Neural cell (in vitro differentiated cells): Measurements from ENCODE around the gene MYPN. TPM values are rescaled to one million over a fixed set of nuclear protein-coding genes. Genes with fewer than 3 reads are reported as not detected.

Experiments
- H2AFZ ChIP-seq: fragments of 200-600, 300-800 bp; sonication (generic), shearing (Covaris generic); 2 replicates; pipeline ENCODE4 v1.6.0; 2014; ENCODE audit warnings: low read depth, mild to moderate bottlenecking, antibody characterized with exemption, low read length, moderate library complexity
- H3F3A ChIP-seq: fragments of 200-600 bp; shearing (Covaris generic); 2 replicates; pipeline ENCODE4 v1.6.1; 2016; ENCODE audit warnings: mild to moderate bottlenecking, moderate library complexity, mixed read lengths, antibody characterized with exemption, low read length; ENCODE audit not compliant: insufficient read depth, poor library complexity, severe bottlenecking
- H3K27ac ChIP-seq: fragments of 200-600, 300-800 bp; sonication (generic), shearing (Covaris generic); 2 replicates; pipeline ENCODE4 v1.5.1; 2014; ENCODE audit warnings: mild to moderate bottlenecking, low read length, moderate library complexity
- H3K27me3 ChIP-seq: fragments of 300-800, 200-600 bp; sonication (generic), shearing (Covaris generic); 2 replicates; pipeline ENCODE4 v1.6.0; 2014; ENCODE audit warnings: mild to moderate bottlenecking, low read depth, low read length, moderate library complexity; ENCODE audit not compliant: insufficient read depth
- H3K36me3 ChIP-seq: fragments of 300-800, 200-600 bp; sonication (generic), shearing (Covaris generic); 2 replicates; pipeline ENCODE4 v1.5.1; 2014; ENCODE audit warnings: mild to moderate bottlenecking, antibody characterized with exemption, low read length, moderate library complexity; ENCODE audit not compliant: insufficient read depth
- H3K4me2 ChIP-seq: fragments of 300-800, 200-600 bp; sonication (generic), shearing (Covaris generic); 2 replicates; pipeline ENCODE4 v1.6.0; 2014; ENCODE audit warnings: mild to moderate bottlenecking, low read length
- H3K4me3 ChIP-seq: fragments of 300-800, 200-600 bp; sonication (generic), shearing (Covaris generic); 2 replicates; pipeline ENCODE4 v1.5.1; 2014; ENCODE audit warnings: mild to moderate bottlenecking, low read length, moderate library complexity
- H3K79me2 ChIP-seq: fragments of 200-600 bp; shearing (Covaris generic); replicated peaks from 2 replicates; pipeline ENCODE4 v1.6.0; 2014; ENCODE audit warnings: mild to moderate bottlenecking, low read length, moderate library complexity; ENCODE audit not compliant: insufficient read depth
- H3K9ac ChIP-seq: fragments of 300-800, 200-600 bp; sonication (generic), shearing (Covaris generic); 2 replicates; pipeline ENCODE4 v1.6.1; 2016; ENCODE audit warnings: mild to moderate bottlenecking, low read length, mixed read lengths
- H3K9me2 ChIP-seq: fragments of 200-600 bp; shearing (Covaris generic); 2 replicates; pipeline ENCODE4 v1.6.1; 2016; ENCODE audit warnings: mild to moderate bottlenecking, low read length, mixed read lengths; ENCODE audit not compliant: insufficient read depth
- H3K9me3 ChIP-seq: fragments of 200-600, 300-800 bp; sonication (generic), shearing (Covaris generic); 2 replicates; pipeline ENCODE4 v1.6.1; 2016; ENCODE audit warnings: mild to moderate bottlenecking, mixed run types, low read length, moderate library complexity, mixed read lengths
- H4K20me1 ChIP-seq: fragments of 200-600 bp; shearing (Covaris generic); 2 replicates; pipeline ENCODE4 v1.6.1; 2016; ENCODE audit warnings: mild to moderate bottlenecking, mixed run types; ENCODE audit not compliant: insufficient read depth
- EP300 ChIP-seq: fragments of 450-650 bp; conservative IDR thresholded peaks from 2 replicates; pipeline ENCODE4 v1.6.1; 2014; ENCODE audit warnings: antibody characterized with exemption, mild to moderate bottlenecking, moderate library complexity; ENCODE audit not compliant: poor library complexity, severe bottlenecking
- EZH2 ChIP-seq: fragments of 200-600, 300-800 bp; shearing (Covaris generic), sonication (generic); IDR thresholded peaks from 2 replicates; pipeline ENCODE4 v1.6.1; 2014; ENCODE audit warnings: antibody characterized with exemption, low read length, borderline replicate concordance, mild to moderate bottlenecking; ENCODE audit not compliant: insufficient read depth, poor library complexity, severe bottlenecking
- MXI1 ChIP-seq: fragments of 450-650 bp; conservative IDR thresholded peaks from 2 replicates; pipeline ENCODE4 v1.6.1; 2014; ENCODE audit warnings: antibody characterized with exemption, mild to moderate bottlenecking; ENCODE audit not compliant: poor library complexity, severe bottlenecking
- POLR2AphosphoS5 ChIP-seq: IDR thresholded peaks from 2 replicates; pipeline ENCODE4 v1.6.1; 2012
- RAD21 ChIP-seq: fragments of 450-650 bp; conservative IDR thresholded peaks from 2 replicates; pipeline ENCODE4 v1.6.1; 2014; ENCODE audit warnings: antibody characterized with exemption, mild to moderate bottlenecking, moderate library complexity
- SMC3 ChIP-seq: fragments of 450-650 bp; conservative IDR thresholded peaks from 2 replicates; pipeline ENCODE4 v1.6.1; 2014; ENCODE audit warnings: antibody characterized with exemption, mild to moderate bottlenecking, moderate library complexity; ENCODE audit not compliant: poor library complexity
- TAF1 ChIP-seq: IDR thresholded peaks from 2 replicates; pipeline ENCODE4 v1.6.1; 2012; ENCODE audit warnings: low read depth
- polyA plus RNA-seq: library from polyadenylated mRNA; depleted of rRNA; stranded (reverse); fragments of >200 nt; gene quantifications from 2 replicates; pipeline ENCODE4 v1.2.3, GENCODE V29; 2014
- TF ChIP-seq, protein P1 (sequence below): IDR thresholded peaks from 2 replicates; pipeline ENCODE4 v1.6.1; 2012; ENCODE audit warnings: borderline replicate concordance
- TF ChIP-seq, protein P2 (sequence below): fragments of 450-650 bp; IDR thresholded peaks from 2 replicates; pipeline ENCODE4 v1.5.1; 2014; ENCODE audit warnings: antibody characterized with exemption, mild to moderate bottlenecking, moderate library complexity; ENCODE audit not compliant: poor library complexity, severe bottlenecking

Gene MYPN
- polyA plus RNA-seq, 1 donor from 2014 or later, result not detected

DNA sequence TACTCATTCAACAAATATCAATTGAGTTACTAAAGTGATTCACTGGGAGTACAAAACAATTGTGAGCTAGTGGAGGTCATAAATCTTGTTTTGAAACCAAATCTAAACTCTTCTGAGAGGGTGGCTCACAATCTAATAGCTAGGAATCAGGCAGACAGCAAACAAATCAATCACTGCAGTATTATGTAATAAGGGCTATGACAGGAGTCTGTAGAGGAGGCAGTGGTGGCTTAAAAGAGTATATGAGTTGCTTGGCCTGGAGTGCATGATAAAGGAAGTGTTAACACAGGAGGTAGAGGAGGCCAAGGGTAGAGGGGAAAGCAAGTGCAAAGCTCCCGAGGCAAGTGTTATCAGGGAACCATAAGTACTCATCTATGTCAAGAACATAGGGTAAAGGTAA lies 16.5 kb downstream of the MYPN start:
- H3K9ac ChIP-seq, result no peak overlapping the region
- no peak overlapping the region for H3K4me3 ChIP-seq
- H3K9me3 ChIP-seq, result no peaks in the 10 kb centered on the region

DNA sequence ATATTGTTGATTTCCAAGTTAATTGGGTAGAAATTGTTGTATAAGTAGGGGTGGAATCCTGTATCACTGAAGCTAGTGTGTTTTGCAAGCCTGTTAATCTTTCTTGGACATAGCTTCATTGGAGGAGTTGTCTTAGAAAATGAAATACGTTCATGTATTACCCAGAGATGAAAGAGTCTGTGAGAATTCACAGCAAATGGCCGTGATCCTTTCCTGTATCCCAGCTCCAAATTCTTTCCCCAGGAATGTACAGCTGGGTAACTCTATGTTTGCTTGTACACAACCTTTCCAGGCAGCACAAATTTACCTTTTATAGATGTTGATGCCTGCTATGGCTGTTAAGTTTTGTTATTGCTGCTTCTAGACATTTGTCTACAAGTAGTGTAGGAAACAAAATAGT lies 18.7 kb downstream of the MYPN start:
- Histone ChIP-seq H3K4me3 (no peak overlapping the region), H3F3A (no peaks in the 10 kb centered on the region), H4K20me1 (no peaks in the 10 kb centered on the region), H3K36me3 (no peaks in the 10 kb centered on the region), H3K27ac (no peak overlapping the region), H3K27me3 (no peaks in the 10 kb centered on the region), H3K4me2 (no peak overlapping the region), H3K9me3 (no peaks in the 10 kb centered on the region), H3K9ac (no peak overlapping the region), H3K9me2 (no peaks in the 10 kb centered on the region), H3K79me2 (no peaks in the 10 kb centered on the region), H2AFZ (no peak overlapping the region)
- TF ChIP-seq EZH2, result no peak
- no peak for TF ChIP-seq TAF1
- no peak for TF ChIP-seq MXI1
- TF ChIP-seq, protein P1, sequence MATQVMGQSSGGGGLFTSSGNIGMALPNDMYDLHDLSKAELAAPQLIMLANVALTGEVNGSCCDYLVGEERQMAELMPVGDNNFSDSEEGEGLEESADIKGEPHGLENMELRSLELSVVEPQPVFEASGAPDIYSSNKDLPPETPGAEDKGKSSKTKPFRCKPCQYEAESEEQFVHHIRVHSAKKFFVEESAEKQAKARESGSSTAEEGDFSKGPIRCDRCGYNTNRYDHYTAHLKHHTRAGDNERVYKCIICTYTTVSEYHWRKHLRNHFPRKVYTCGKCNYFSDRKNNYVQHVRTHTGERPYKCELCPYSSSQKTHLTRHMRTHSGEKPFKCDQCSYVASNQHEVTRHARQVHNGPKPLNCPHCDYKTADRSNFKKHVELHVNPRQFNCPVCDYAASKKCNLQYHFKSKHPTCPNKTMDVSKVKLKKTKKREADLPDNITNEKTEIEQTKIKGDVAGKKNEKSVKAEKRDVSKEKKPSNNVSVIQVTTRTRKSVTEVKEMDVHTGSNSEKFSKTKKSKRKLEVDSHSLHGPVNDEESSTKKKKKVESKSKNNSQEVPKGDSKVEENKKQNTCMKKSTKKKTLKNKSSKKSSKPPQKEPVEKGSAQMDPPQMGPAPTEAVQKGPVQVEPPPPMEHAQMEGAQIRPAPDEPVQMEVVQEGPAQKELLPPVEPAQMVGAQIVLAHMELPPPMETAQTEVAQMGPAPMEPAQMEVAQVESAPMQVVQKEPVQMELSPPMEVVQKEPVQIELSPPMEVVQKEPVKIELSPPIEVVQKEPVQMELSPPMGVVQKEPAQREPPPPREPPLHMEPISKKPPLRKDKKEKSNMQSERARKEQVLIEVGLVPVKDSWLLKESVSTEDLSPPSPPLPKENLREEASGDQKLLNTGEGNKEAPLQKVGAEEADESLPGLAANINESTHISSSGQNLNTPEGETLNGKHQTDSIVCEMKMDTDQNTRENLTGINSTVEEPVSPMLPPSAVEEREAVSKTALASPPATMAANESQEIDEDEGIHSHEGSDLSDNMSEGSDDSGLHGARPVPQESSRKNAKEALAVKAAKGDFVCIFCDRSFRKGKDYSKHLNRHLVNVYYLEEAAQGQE, result no peak
- no peak for TF ChIP-seq RAD21
- TF ChIP-seq POLR2AphosphoS5, result no peak
- no peak for TF ChIP-seq EP300
- TF ChIP-seq, protein P2, sequence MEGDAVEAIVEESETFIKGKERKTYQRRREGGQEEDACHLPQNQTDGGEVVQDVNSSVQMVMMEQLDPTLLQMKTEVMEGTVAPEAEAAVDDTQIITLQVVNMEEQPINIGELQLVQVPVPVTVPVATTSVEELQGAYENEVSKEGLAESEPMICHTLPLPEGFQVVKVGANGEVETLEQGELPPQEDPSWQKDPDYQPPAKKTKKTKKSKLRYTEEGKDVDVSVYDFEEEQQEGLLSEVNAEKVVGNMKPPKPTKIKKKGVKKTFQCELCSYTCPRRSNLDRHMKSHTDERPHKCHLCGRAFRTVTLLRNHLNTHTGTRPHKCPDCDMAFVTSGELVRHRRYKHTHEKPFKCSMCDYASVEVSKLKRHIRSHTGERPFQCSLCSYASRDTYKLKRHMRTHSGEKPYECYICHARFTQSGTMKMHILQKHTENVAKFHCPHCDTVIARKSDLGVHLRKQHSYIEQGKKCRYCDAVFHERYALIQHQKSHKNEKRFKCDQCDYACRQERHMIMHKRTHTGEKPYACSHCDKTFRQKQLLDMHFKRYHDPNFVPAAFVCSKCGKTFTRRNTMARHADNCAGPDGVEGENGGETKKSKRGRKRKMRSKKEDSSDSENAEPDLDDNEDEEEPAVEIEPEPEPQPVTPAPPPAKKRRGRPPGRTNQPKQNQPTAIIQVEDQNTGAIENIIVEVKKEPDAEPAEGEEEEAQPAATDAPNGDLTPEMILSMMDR, result no peak
- TF ChIP-seq SMC3, result no peak

More for the DNA sequence above, 16.5 kb downstream of the MYPN start:
- no peaks in the 10 kb centered on the region for H3K9me2 ChIP-seq
- H3F3A ChIP-seq, result no peaks in the 10 kb centered on the region
- TF ChIP-seq, protein P2, result no peak
- no peak for TF ChIP-seq EP300
- TF ChIP-seq, protein P1, result no peak
- H2AFZ ChIP-seq, result no peak overlapping the region
- H3K79me2 ChIP-seq, result no peaks in the 10 kb centered on the region
- no peak overlapping the region for H3K4me2 ChIP-seq
- H3K27ac ChIP-seq, result no peak overlapping the region
- H4K20me1 ChIP-seq, result no peaks in the 10 kb centered on the region
- H3K27me3 ChIP-seq, result no peaks in the 10 kb centered on the region
- no peaks in the 10 kb centered on the region for H3K36me3 ChIP-seq
